Endothelial cell (in vitro differentiated cells): ENCODE results near the gene HMX2. TPM values are rescaled to one million over a fixed set of nuclear protein-coding genes. Genes with fewer than 3 reads are reported as not detected.

Experiments used
- DNase-seq: peaks from one replicate; pipeline ENCODE4 v3.0.0; 2021; ENCODE audit warnings: low spot score
- H3K27ac Mint-ChIP-seq: one replicate; pipeline ENCODE4 v1.8.0; 2021; ENCODE audit warnings: mixed read lengths, inconsistent platforms; ENCODE audit not compliant: unreplicated experiment
- H3K27me3 Mint-ChIP-seq: one replicate; pipeline ENCODE4 v1.8.0; 2021; ENCODE audit warnings: mild to moderate bottlenecking, moderate library complexity, mixed read lengths, inconsistent platforms; ENCODE audit not compliant: unreplicated experiment
- H3K36me3 Mint-ChIP-seq: one replicate; pipeline ENCODE4 v1.8.0; 2021; ENCODE audit warnings: mild to moderate bottlenecking, low read depth, mixed read lengths, inconsistent platforms; ENCODE audit not compliant: unreplicated experiment
- H3K4me1 Mint-ChIP-seq: one replicate; pipeline ENCODE4 v1.8.0; 2021; ENCODE audit warnings: mild to moderate bottlenecking, mixed read lengths, inconsistent platforms; ENCODE audit not compliant: unreplicated experiment
- H3K4me3 Mint-ChIP-seq: one replicate; pipeline ENCODE4 v1.8.0; 2021; ENCODE audit warnings: mild to moderate bottlenecking, mixed read lengths, inconsistent platforms; ENCODE audit not compliant: unreplicated experiment
- H3K9me3 Mint-ChIP-seq: one replicate; pipeline ENCODE4 v1.8.0; 2021; ENCODE audit warnings: mixed read lengths, inconsistent platforms; ENCODE audit not compliant: unreplicated experiment
- CTCF ChIP-seq: fragments of 200-600 bp; sonication (generic); IDR thresholded peaks from one replicate; pipeline ENCODE4 v1.5.0; 2021; ENCODE audit warnings: antibody characterized with exemption; ENCODE audit not compliant: unreplicated experiment
- total RNA-seq: library from RNA; stranded (reverse); fragmentation: NEBNext Ultra II Directional; extraction: Animal tissue kit (Norgen Biotek cat#: 25700); gene quantifications from one replicate; pipeline ENCODE4 v1.2.1, GENCODE V29; 2021; ENCODE audit not compliant: unreplicated experiment

Gene HMX2
- total RNA-seq, 1 donor from 2014 or later: not detected

- H3K27ac Mint-ChIP-seq: no peak within 1 kb of the TSS
- no peaks in the 10 kb centered on the region for H3K36me3 Mint-ChIP-seq
- no peak within 1 kb of the TSS for H3K4me3 Mint-ChIP-seq
- TF ChIP-seq CTCF: no peak
- H3K9me3 Mint-ChIP-seq: no peaks in the 10 kb centered on the region
- no peak for DNase-seq
- peaks cover 27% of the 10 kb centered on the region for H3K4me1 Mint-ChIP-seq
- H3K27me3 Mint-ChIP-seq: peaks cover 24% of the 10 kb centered on the region
Observed at GRCh38 chr10:123135415-123136141, 12.4 kb upstream of the HMX2 start, which contains the start of gene HMX3. Gene HMX3, plus strand, starts transcription at chr10:123135970. Its CDS starts 81 bp downstream, at chr10:123136051.

DNA sequence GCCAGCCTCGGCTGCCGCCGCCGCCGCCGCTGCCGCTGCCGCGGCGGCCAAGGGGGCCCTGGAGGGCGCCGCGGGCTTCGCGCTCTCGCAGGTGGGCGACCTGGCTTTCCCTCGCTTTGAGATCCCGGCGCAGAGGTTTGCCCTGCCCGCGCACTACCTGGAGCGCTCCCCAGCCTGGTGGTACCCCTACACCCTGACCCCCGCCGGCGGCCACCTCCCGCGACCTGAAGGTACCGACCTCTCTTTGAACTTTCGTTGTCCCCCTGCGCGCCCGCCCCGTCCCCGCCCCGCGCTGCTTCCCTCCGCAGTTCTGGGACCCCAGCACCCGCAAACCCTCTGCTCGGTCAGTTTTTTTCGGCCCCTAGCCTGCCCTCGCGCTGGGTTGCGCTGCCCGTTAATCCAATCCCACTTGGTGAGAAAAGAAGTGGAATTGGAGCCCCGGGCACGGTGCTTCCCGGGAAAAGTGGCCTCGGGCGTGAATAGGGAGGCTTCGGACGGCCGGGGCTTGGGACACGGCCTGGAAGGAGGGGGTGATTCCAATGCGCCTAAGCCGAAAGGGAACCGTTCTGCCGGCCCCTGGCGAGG lies 11.6 kb upstream of the HMX2 start:
- no peak for DNase-seq
- H3K9me3 Mint-ChIP-seq: no peaks in the 10 kb centered on the region
- TF ChIP-seq CTCF: no peak
- no peak overlapping the region for H3K4me3 Mint-ChIP-seq
- H3K27ac Mint-ChIP-seq: no peak overlapping the region
- H3K27me3 Mint-ChIP-seq: peaks cover 30% of the 10 kb centered on the region
- peaks cover 27% of the 10 kb centered on the region for H3K4me1 Mint-ChIP-seq
- no peaks in the 10 kb centered on the region for H3K36me3 Mint-ChIP-seq

DNA sequence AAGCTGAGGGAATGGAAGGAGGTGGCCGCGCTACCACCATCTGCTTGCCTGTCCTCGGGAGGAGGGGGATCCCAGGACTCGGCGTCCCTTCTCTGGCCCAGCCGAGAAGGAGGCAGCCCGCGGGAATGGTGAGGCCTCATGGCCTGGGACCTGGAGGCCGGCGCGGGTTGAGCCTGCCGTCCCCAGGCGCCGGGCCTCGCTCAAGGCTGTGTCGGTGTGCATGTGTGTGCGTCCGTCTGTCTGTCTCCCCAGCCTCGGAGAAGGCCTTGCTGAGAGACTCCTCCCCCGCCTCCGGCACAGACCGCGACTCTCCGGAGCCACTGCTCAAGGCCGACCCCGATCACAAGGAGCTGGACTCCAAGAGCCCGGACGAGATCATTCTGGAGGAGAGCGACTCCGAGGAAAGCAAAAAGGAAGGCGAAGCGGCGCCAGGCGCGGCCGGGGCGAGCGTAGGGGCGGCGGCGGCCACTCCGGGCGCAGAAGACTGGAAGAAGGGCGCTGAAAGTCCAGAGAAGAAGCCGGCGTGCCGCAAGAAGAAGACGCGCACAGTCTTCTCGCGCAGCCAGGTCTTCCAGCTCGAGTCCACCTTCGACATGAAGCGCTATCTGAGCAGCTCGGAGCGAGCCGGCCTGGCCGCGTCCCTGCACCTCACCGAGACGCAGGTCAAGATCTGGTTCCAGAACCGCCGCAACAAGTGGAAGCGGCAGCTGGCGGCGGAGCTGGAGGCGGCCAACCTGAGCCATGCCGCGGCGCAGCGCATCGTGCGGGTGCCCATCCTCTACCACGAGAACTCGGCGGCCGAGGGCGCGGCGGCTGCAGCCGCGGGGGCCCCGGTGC lies 10.9 kb upstream of the HMX2 start:
- no peak overlapping the region for H3K27ac Mint-ChIP-seq
- no peaks in the 10 kb centered on the region for H3K9me3 Mint-ChIP-seq
- H3K36me3 Mint-ChIP-seq: no peaks in the 10 kb centered on the region
- H3K4me3 Mint-ChIP-seq: peak overlapping the region; percentile 78
- peaks cover 35% of the 10 kb centered on the region for H3K27me3 Mint-ChIP-seq
- peak; percentile 44 for DNase-seq
- H3K4me1 Mint-ChIP-seq: peaks cover 27% of the 10 kb centered on the region
- no peak for TF ChIP-seq CTCF

GRCh38 chr10:123139165-123139520 lies 8.8 kb upstream of the HMX2 start:
- DNase-seq: no peak
- Mint-ChIP-seq H3K4me1 (peaks cover 22% of the 10 kb centered on the region), H3K36me3 (no peaks in the 10 kb centered on the region), H3K27ac (no peak overlapping the region), H3K4me3 (peak overlapping the region; percentile 37), H3K27me3 (peaks cover 42% of the 10 kb centered on the region), H3K9me3 (no peaks in the 10 kb centered on the region)
- TF ChIP-seq CTCF: no peak
